Measurements from ENCODE around the gene CENPN.

GRCh38 chr16:80996688-80997138, 10.3 kb upstream of the CENPN start:
- no peak for TF ChIP-seq CTCF (IDR thresholded peaks at IDR 0.05)
- TF ChIP-seq POLR2A (IDR thresholded peaks at IDR 0.05) = no peak

All from adrenal gland (tissue), 5 donors.